ENCODE measurements around the gene TMEM120A.

GRCh38 chr7:75969704-75970498, 24.5 kb downstream of the TMEM120A start:
- TF ChIP-seq GATA3 (IDR thresholded peaks at IDR 0.05; ENCODE audit: low read depth, low read length), result no peak
- no peak for TF ChIP-seq GATA2 (IDR thresholded peaks at IDR 0.05; ENCODE audit: low read depth, low read length)
